8988T (cell line): ENCODE results near the gene CYP26A1.

ENCODE experiments used
- DNase-seq: peaks from one replicate; pipeline ENCODE4 v3.0.0; 2011

Gene CYP26A1

DNA sequence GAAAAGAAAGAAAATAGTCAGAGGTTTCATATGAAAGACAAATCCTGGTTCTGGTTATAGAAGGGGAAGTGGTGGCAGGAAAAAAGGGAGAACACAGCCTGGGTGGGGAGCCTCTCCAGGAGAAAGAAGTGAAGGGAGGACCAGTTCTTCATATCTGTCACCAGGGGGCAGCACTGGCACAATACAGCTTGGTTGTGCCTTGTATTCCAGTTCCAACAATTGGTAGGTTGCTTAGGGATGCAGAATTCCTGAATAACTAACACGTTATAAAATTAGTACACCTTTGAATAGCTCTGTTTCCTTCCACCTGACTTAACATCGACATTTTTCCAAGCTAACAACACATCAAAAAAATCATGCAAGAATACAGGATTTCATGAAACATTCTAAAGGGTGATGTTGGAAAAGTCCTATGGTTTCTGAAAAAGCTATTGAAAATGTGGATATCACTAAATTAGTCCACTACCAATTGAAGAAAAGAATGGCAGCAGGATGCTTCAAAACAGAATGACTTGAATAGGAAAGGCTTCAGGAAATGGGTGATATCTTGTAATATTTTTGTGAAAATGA is 52.9 kb downstream of the CYP26A1 start:
- DNase-seq, result no peak
